Nephron (organoid): Measurements from ENCODE around the gene PPP1R13B.

ENCODE experiments used
- H3K27ac Mint-ChIP-seq, 3 experiments: 2 replicates each; pipeline ENCODE4 v1.8.0; 2020; ENCODE audit warnings: mixed read lengths in 3 of 3, mild to moderate bottlenecking in 2 of 3, moderate library complexity in 1 of 3
- H3K27me3 Mint-ChIP-seq: 2 replicates; pipeline ENCODE4 v1.8.0; 2021; ENCODE audit warnings: low read depth, mild to moderate bottlenecking, moderate library complexity, mixed read lengths
- H3K36me3 Mint-ChIP-seq: 2 replicates; pipeline ENCODE4 v1.8.0; 2020; ENCODE audit warnings: low read depth, mixed read lengths
- H3K4me1 Mint-ChIP-seq: 2 replicates; pipeline ENCODE4 v1.8.0; 2020; ENCODE audit warnings: mixed read lengths
- H3K4me3 Mint-ChIP-seq, 3 experiments: 2 replicates each; pipeline ENCODE4 v1.8.0; 2020; ENCODE audit warnings: mild to moderate bottlenecking in 3 of 3, mixed read lengths in 3 of 3, moderate library complexity in 2 of 3
- H3K9me3 Mint-ChIP-seq: 2 replicates; pipeline ENCODE4 v1.8.0; 2020; ENCODE audit warnings: mixed read lengths
- CTCF ChIP-seq, 3 experiments: fragments of 200-600 bp; sonication (generic); IDR thresholded peaks; one replicate each; pipeline ENCODE4 v1.5.0; 2021; ENCODE audit warnings: antibody characterized with exemption in 3 of 3; ENCODE audit not compliant: unreplicated experiment in 3 of 3

Gene PPP1R13B

GRCh38 chr14:103825101-103825500, 22.3 kb downstream of the PPP1R13B start:
- peaks cover 3% of the 10 kb centered on the region for H3K27me3 Mint-ChIP-seq
- H3K4me1 Mint-ChIP-seq, result peaks cover 24% of the 10 kb centered on the region
- no peak for TF ChIP-seq CTCF (IDR thresholded peaks at IDR 0.05; ENCODE audit: unreplicated experiment in 3 of 3)
- H3K9me3 Mint-ChIP-seq, result no peaks in the 10 kb centered on the region
- peak overlapping the region in 1 of 3 experiments; percentile 18 for H3K4me3 Mint-ChIP-seq
- H3K27ac Mint-ChIP-seq, result peak overlapping the region; percentile 55 to 86 (median 73)
- H3K36me3 Mint-ChIP-seq, result no peaks in the 10 kb centered on the region

- Mint-ChIP-seq H3K9me3 (no peaks in the 10 kb centered on the region), H3K4me3 (no peak overlapping the region)
- no peak for TF ChIP-seq CTCF (IDR thresholded peaks at IDR 0.05; ENCODE audit: unreplicated experiment in 3 of 3)
These were observed 26.5 kb downstream of the PPP1R13B start for GRCh38 chr14:103820908-103821307.

GRCh38 chr14:103820382-103820781, 27.0 kb downstream of the PPP1R13B start:
- Mint-ChIP-seq H3K36me3 (no peaks in the 10 kb centered on the region), H3K4me1 (peaks cover 26% of the 10 kb centered on the region), H3K9me3 (no peaks in the 10 kb centered on the region), H3K4me3 (peak overlapping the region in 2 of 3 experiments; percentile 2 to 22), H3K27me3 (peaks cover 7% of the 10 kb centered on the region), H3K27ac (peak overlapping the region; percentile 43 to 62 (median 53))
- no peak for TF ChIP-seq CTCF (IDR thresholded peaks at IDR 0.05; ENCODE audit: unreplicated experiment in 3 of 3)

More at GRCh38 chr14:103820908-103821307, 26.5 kb downstream of the PPP1R13B start:
- no peaks in the 10 kb centered on the region for H3K36me3 Mint-ChIP-seq
- H3K27ac Mint-ChIP-seq, result peak overlapping the region in 2 of 3 experiments; percentile 43 to 62
- H3K27me3 Mint-ChIP-seq, result peaks cover 7% of the 10 kb centered on the region
- peaks cover 28% of the 10 kb centered on the region for H3K4me1 Mint-ChIP-seq

GRCh38 chr14:103819503-103820307, 27.7 kb downstream of the PPP1R13B start:
- Mint-ChIP-seq H3K9me3 (no peaks in the 10 kb centered on the region), H3K4me3 (peak overlapping the region in 2 of 3 experiments; percentile 2), H3K27me3 (peaks cover 7% of the 10 kb centered on the region), H3K27ac (peak overlapping the region; percentile 43 to 62 (median 53)), H3K36me3 (no peaks in the 10 kb centered on the region), H3K4me1 (peaks cover 19% of the 10 kb centered on the region)
- TF ChIP-seq CTCF (IDR thresholded peaks at IDR 0.05; ENCODE audit: unreplicated experiment in 3 of 3), result no peak

- no peaks in the 10 kb centered on the region for H3K9me3 Mint-ChIP-seq
- peak overlapping the region in 1 of 3 experiments; percentile 53 for H3K27ac Mint-ChIP-seq
- H3K36me3 Mint-ChIP-seq, result no peaks in the 10 kb centered on the region
- peaks cover 18% of the 10 kb centered on the region for H3K4me1 Mint-ChIP-seq
- H3K4me3 Mint-ChIP-seq, result no peak overlapping the region
- peaks cover 7% of the 10 kb centered on the region for H3K27me3 Mint-ChIP-seq
- TF ChIP-seq CTCF (IDR thresholded peaks at IDR 0.05; ENCODE audit: unreplicated experiment in 3 of 3), result no peak
These were observed 28.5 kb downstream of the PPP1R13B start for GRCh38 chr14:103818870-103819269.

GRCh38 chr14:103818422-103818821, 29.0 kb downstream of the PPP1R13B start:
- Mint-ChIP-seq H3K27me3 (peaks cover 7% of the 10 kb centered on the region), H3K9me3 (no peaks in the 10 kb centered on the region), H3K36me3 (no peaks in the 10 kb centered on the region), H3K4me3 (no peak overlapping the region), H3K27ac (no peak overlapping the region), H3K4me1 (peaks cover 18% of the 10 kb centered on the region)
- no peak for TF ChIP-seq CTCF (IDR thresholded peaks at IDR 0.05; ENCODE audit: unreplicated experiment in 3 of 3)
